Neuronal stem cell (in vitro differentiated cells): ENCODE data around the gene TFB1M.

ENCODE experiments used
- DNase-seq: peaks from one replicate; pipeline ENCODE4 v3.0.0-alpha.2; 2013; ENCODE audit warnings: low spot score
- H2AFZ ChIP-seq: one replicate; pipeline ENCODE4 v1.6.1; 2013; ENCODE audit warnings: mild to moderate bottlenecking, low read length, inconsistent platforms
- H2AK5ac ChIP-seq: 2 replicates; pipeline ENCODE4 v1.6.1; 2013; ENCODE audit warnings: low read depth, mild to moderate bottlenecking, inconsistent platforms, low read length, moderate library complexity, mixed read lengths
- H2BK120ac ChIP-seq: 2 replicates; pipeline ENCODE4 v1.6.1; 2013; ENCODE audit warnings: low read depth, mild to moderate bottlenecking, inconsistent platforms, low read length, moderate library complexity, mixed read lengths
- H2BK12ac ChIP-seq: one replicate; pipeline ENCODE4 v1.6.1; 2013; ENCODE audit warnings: low read length, inconsistent platforms
- H2BK15ac ChIP-seq: 2 replicates; pipeline ENCODE4 v1.6.1; 2013; ENCODE audit warnings: mild to moderate bottlenecking, low read length, inconsistent platforms, mixed read lengths
- H2BK5ac ChIP-seq: one replicate; pipeline ENCODE4 v1.6.1; 2013; ENCODE audit warnings: inconsistent platforms, mild to moderate bottlenecking, low read length, moderate library complexity
- H3K14ac ChIP-seq: one replicate; pipeline ENCODE4 v1.6.1; 2013; ENCODE audit warnings: low read length, inconsistent platforms
- H3K18ac ChIP-seq: 2 replicates; pipeline ENCODE4 v1.6.1; 2013; ENCODE audit warnings: low read length, inconsistent platforms
- H3K23ac ChIP-seq: 2 replicates; pipeline ENCODE4 v1.6.1; 2013; ENCODE audit warnings: low read depth, mild to moderate bottlenecking, mixed read lengths, low read length, inconsistent platforms; ENCODE audit not compliant: poor library complexity
- H3K27ac ChIP-seq: replicated peaks from 3 replicates; pipeline ENCODE4 v1.5.1; 2013; ENCODE audit warnings: low read length, inconsistent platforms
- H3K27me3 ChIP-seq, 3 experiments: 2 replicates each; pipeline ENCODE4 v1.6.1; 2013; ENCODE audit warnings: low read length in 3 of 3, mild to moderate bottlenecking in 2 of 3, inconsistent platforms in 1 of 3, low read depth in 1 of 3, mixed read lengths in 1 of 3, moderate library complexity in 1 of 3; ENCODE audit not compliant: control insufficient read depth in 3 of 3, insufficient read depth in 3 of 3
- H3K36me3 ChIP-seq, 2 donors: replicated peaks in 1 of 2; 2 replicates each; pipeline ENCODE4 v1.6.1; 2013; ENCODE audit warnings: low read length in 2 of 2; ENCODE audit not compliant: control insufficient read depth in 2 of 2, insufficient read depth in 2 of 2
- H3K4ac ChIP-seq: 2 replicates; pipeline ENCODE4 v1.6.1; 2013; ENCODE audit warnings: inconsistent platforms, mild to moderate bottlenecking, low read length, moderate library complexity
- H3K4me1 ChIP-seq, 2 donors: 1 replicate in 1 of 2; 2 replicates in 1 of 2; pipeline ENCODE4 v1.6.1; 2013; ENCODE audit warnings: low read length in 2 of 2, low read depth in 1 of 2; ENCODE audit not compliant: control insufficient read depth in 2 of 2, insufficient read depth in 1 of 2
- H3K4me2 ChIP-seq: one replicate; pipeline ENCODE4 v1.6.1; 2013; ENCODE audit warnings: mild to moderate bottlenecking, low read length, inconsistent platforms; ENCODE audit not compliant: insufficient read depth, poor library complexity, severe bottlenecking
- H3K4me3 ChIP-seq, 2 donors: 2 replicates each; pipeline ENCODE4 v1.5.1; 2013; ENCODE audit warnings: low read length in 2 of 2, mild to moderate bottlenecking in 2 of 2, inconsistent platforms in 1 of 2, moderate library complexity in 1 of 2
- H3K79me1 ChIP-seq: one replicate; pipeline ENCODE4 v1.6.1; 2013; ENCODE audit warnings: low read depth, mild to moderate bottlenecking, inconsistent platforms, low read length, moderate library complexity
- H3K9ac ChIP-seq: one replicate; pipeline ENCODE4 v1.6.1; 2013; ENCODE audit warnings: mild to moderate bottlenecking, low read depth, low read length, inconsistent platforms; ENCODE audit not compliant: poor library complexity
- H3K9me3 ChIP-seq, 2 donors: replicated peaks in 1 of 2; 2 replicates each; pipeline versions ENCODE3 to v1.6.1; 2013; ENCODE audit warnings: low read length in 2 of 2, mild to moderate bottlenecking in 2 of 2, inconsistent platforms in 1 of 2, low read depth in 1 of 2, mixed read lengths in 1 of 2, moderate library complexity in 1 of 2; ENCODE audit not compliant: control insufficient read depth in 2 of 2, insufficient read depth in 1 of 2
- H4K8ac ChIP-seq: one replicate; pipeline ENCODE4 v1.6.1; 2013; ENCODE audit warnings: low read depth, mild to moderate bottlenecking, inconsistent platforms, low read length, moderate library complexity
- H4K91ac ChIP-seq: one replicate; pipeline ENCODE4 v1.6.1; 2013; ENCODE audit warnings: low read length, low read depth, mild to moderate bottlenecking, inconsistent platforms; ENCODE audit not compliant: poor library complexity
- WGBS, 2 donors: extraction: QIAGEN DNeasy Blood & Tissue Kit; methylation state at CpG; one replicate each; pipeline ENCODE4 v1.1.7; 2013; ENCODE audit warnings: missing lambda C conversion rate in 2 of 2, mixed read lengths in 1 of 2; ENCODE audit not compliant: insufficient read length in 2 of 2, insufficient replicate concordance in 1 of 2; ENCODE audit errors: extremely low coverage in 2 of 2; 5-methylcytosine and 5-hydroxymethylcytosine counted together

Gene TFB1M

GRCh38 chr6:155319902-155320301, 5.6 kb upstream of the TFB1M start:
- H3K27ac ChIP-seq = no peak overlapping the region
- no peak overlapping the region for H4K91ac ChIP-seq
- no peak overlapping the region for H2BK12ac ChIP-seq
- peaks cover 0 to 3% of the 10 kb centered on the region in 2 donors for H3K4me1 ChIP-seq
- H3K27me3 ChIP-seq = peaks cover 0 to 7% (median 0%) of the 10 kb centered on the region in 3 experiments
- H3K9me3 ChIP-seq = peaks cover 0 to 3% of the 10 kb centered on the region in 2 donors
- no peak overlapping the region for H2BK120ac ChIP-seq
- no peak overlapping the region for H3K9ac ChIP-seq
- no peak overlapping the region for H4K8ac ChIP-seq
- no peak overlapping the region for H3K4ac ChIP-seq
- H3K4me3 ChIP-seq = no peak overlapping the region
- no peak overlapping the region for H3K14ac ChIP-seq
- no peak overlapping the region for H2BK5ac ChIP-seq
- H3K4me2 ChIP-seq = no peak overlapping the region
- H2AK5ac ChIP-seq = no peak overlapping the region
- H3K79me1 ChIP-seq = no peaks in the 10 kb centered on the region
- H3K23ac ChIP-seq = no peak overlapping the region
- no peak overlapping the region for H2BK15ac ChIP-seq
- no peak for DNase-seq
- WGBS, 2 donors = no CpG with 5 or more reads among the region's 4 CpGs
- H2AFZ ChIP-seq = no peak overlapping the region
- H3K36me3 ChIP-seq = no peaks in the 10 kb centered on the region
- H3K18ac ChIP-seq = no peak overlapping the region

DNA sequence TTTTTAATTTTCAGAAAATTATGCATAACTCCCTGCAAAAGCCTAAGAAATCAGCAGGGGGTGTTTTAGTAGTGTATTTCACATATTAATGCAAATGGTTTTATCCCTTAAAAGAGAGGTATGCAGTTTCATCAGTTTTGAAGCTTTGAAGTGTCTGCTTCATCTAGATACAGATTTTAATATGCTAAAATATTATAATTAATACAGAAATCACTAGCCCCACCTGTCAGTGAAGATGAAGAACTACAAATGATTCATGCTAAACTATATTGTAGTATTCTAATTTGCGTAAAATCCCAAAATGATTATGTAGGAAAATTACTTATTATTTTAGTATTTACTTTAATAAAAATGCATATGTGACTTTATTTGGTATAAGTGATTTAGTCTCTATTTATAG, 2.9 kb upstream of the TFB1M start:
- H2AFZ ChIP-seq = no peak overlapping the region
- no peak overlapping the region for H2AK5ac ChIP-seq
- H3K27me3 ChIP-seq = peaks cover 0 to 7% (median 0%) of the 10 kb centered on the region in 3 experiments
- peaks cover 0 to 5% of the 10 kb centered on the region in 2 donors for H3K36me3 ChIP-seq
- no peak overlapping the region for H2BK15ac ChIP-seq
- H3K9me3 ChIP-seq = peaks cover 0 to 3% of the 10 kb centered on the region in 2 donors
- H3K4me3 ChIP-seq = no peak overlapping the region
- no peak overlapping the region for H4K8ac ChIP-seq
- no peak overlapping the region for H2BK12ac ChIP-seq
- H3K14ac ChIP-seq = no peak overlapping the region
- H3K23ac ChIP-seq = no peak overlapping the region
- peaks cover 0 to 5% of the 10 kb centered on the region in 2 donors for H3K4me1 ChIP-seq
- DNase-seq = no peak
- H2BK120ac ChIP-seq = no peak overlapping the region
- H3K4me2 ChIP-seq = no peak overlapping the region
- no peak overlapping the region for H3K18ac ChIP-seq
- no peak overlapping the region for H4K91ac ChIP-seq
- H3K79me1 ChIP-seq = no peaks in the 10 kb centered on the region
- no peak overlapping the region for H2BK5ac ChIP-seq
- WGBS, 2 donors = no CpG with 5 or more reads among the region's 1 CpG
- H3K9ac ChIP-seq = no peak overlapping the region
- no peak overlapping the region for H3K4ac ChIP-seq
- H3K27ac ChIP-seq = no peak overlapping the region

GRCh38 chr6:155316419-155316818, 2.1 kb upstream of the TFB1M start:
- H3K4me1 ChIP-seq = peaks cover 0 to 5% of the 10 kb centered on the region in 2 donors
- H3K23ac ChIP-seq = no peak overlapping the region
- H3K9me3 ChIP-seq = peaks cover 0 to 3% of the 10 kb centered on the region in 2 donors
- H3K4ac ChIP-seq = no peak overlapping the region
- WGBS, 2 donors = no CpG with 5 or more reads among the region's 1 CpG
- H3K9ac ChIP-seq = no peak overlapping the region
- H2BK120ac ChIP-seq = no peak overlapping the region
- H3K4me3 ChIP-seq = no peak overlapping the region
- H2AFZ ChIP-seq = peak overlapping the region; percentile 65
- H2AK5ac ChIP-seq = no peak overlapping the region
- no peaks in the 10 kb centered on the region for H3K79me1 ChIP-seq
- H3K4me2 ChIP-seq = no peak overlapping the region
- no peak overlapping the region for H3K27ac ChIP-seq
- H3K36me3 ChIP-seq = peaks cover 0 to 13% of the 10 kb centered on the region in 2 donors
- no peak overlapping the region for H2BK5ac ChIP-seq
- peaks cover 0 to 7% (median 0%) of the 10 kb centered on the region in 3 experiments for H3K27me3 ChIP-seq
- H2BK15ac ChIP-seq = no peak overlapping the region
- H3K18ac ChIP-seq = no peak overlapping the region
- H3K14ac ChIP-seq = no peak overlapping the region
- no peak for DNase-seq
- no peak overlapping the region for H4K8ac ChIP-seq
- no peak overlapping the region for H2BK12ac ChIP-seq
- no peak overlapping the region for H4K91ac ChIP-seq

DNA sequence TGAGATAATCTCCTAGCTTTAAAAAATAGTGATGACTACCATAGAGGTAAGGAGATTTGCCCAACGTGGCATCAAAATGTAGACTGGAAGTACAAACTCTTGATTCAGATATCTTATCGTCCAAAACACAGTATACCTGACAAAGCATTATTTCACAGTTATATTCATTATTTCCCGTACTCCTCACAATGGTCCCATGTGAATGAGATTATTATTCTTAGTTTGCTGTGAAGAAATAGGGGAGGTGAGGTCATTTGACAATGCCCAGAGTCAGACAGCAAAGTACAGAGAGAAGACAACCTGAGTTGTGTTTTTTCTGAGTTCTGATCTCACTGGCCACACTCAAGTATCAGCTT, 1.2 kb upstream of the TFB1M start:
- Histone ChIP-seq H2AFZ (peak overlapping the region; percentile 76), H3K4me1 (peaks cover 0 to 5% of the 10 kb centered on the region in 2 donors), H2BK12ac (no peak overlapping the region), H2BK120ac (no peak overlapping the region), H3K14ac (no peak overlapping the region), H3K4ac (no peak overlapping the region), H2BK15ac (no peak overlapping the region), H3K79me1 (no peaks in the 10 kb centered on the region), H3K27ac (no peak overlapping the region), H3K23ac (no peak overlapping the region), H3K27me3 (peaks cover 0 to 3% (median 0%) of the 10 kb centered on the region in 3 experiments), H4K91ac (no peak overlapping the region), H3K4me3 (peak overlapping the region in 1 of 2 donors; percentile 44), H2BK5ac (no peak overlapping the region), H3K36me3 (peaks cover 1 to 22% of the 10 kb centered on the region in 2 donors), H4K8ac (no peak overlapping the region), H3K9ac (no peak overlapping the region), H3K9me3 (peaks cover 0 to 3% of the 10 kb centered on the region in 2 donors), H2AK5ac (no peak overlapping the region), H3K4me2 (no peak overlapping the region), H3K18ac (no peak overlapping the region)
- no peak for DNase-seq
- no CpG with 5 or more reads among the region's 3 CpGs for WGBS, 2 donors
